ENCODE results near the gene ZNF169. TPM values are rescaled to one million over a fixed set of nuclear protein-coding genes. Genes with fewer than 3 reads are reported as not detected.
"Not testable (repeated sequence)": the region's sequence is repeated elsewhere in the genome, so short reads cannot be mapped to it uniquely, and the experiment has no call there.

ZNF169 gene
- total RNA-seq, 4 donors from 2014 or later: 8.6 to 67.3 (median 26.3) TPM

GRCh38 chr9:94323153-94323798 lies 64.2 kb downstream of the ZNF169 start:
- H3K36me3 ChIP-seq; H3K4me1 ChIP-seq; H3K9me3 ChIP-seq; H3K4me3 ChIP-seq; in situ Hi-C loops (cut with MboI; ENCODE audit: low pct_ligation_motif_present in 1 of 4, low pct_unique_long_range_greater_than_20kb in 1 of 4, low sequenced_read_pairs in 3 of 4); DNase-seq; intact Hi-C loops (cut with DNase I; ENCODE audit: low total_unique reads); H3K27me3 ChIP-seq; H3K27ac ChIP-seq: not testable (repeated sequence)
- whole genome bisulfite sequencing, 2 donors (ENCODE audit: low coverage in 1 of 2): 78% methylated on average over 11 of the region's 18 CpGs; no CpG with 5 or more reads in 1 of the 2 donors

GRCh38 chr9:94325583-94325982 lies 66.5 kb downstream of the ZNF169 start:
- H3K36me3 ChIP-seq; H3K27me3 ChIP-seq; H3K27ac ChIP-seq; H3K4me1 ChIP-seq; H3K9me3 ChIP-seq; in situ Hi-C loops (cut with MboI; ENCODE audit: low pct_ligation_motif_present in 1 of 4, low pct_unique_long_range_greater_than_20kb in 1 of 4, low sequenced_read_pairs in 3 of 4); intact Hi-C loops (cut with DNase I; ENCODE audit: low total_unique reads); H3K4me3 ChIP-seq: not testable (repeated sequence)
- 60% methylated on average over 10 of the region's 16 CpGs; no CpG with 5 or more reads in 1 of the 2 donors for WGBS, 2 donors (ENCODE audit: low coverage in 1 of 2)
- DNase-seq: peak; percentile 14

- H3K9me3 ChIP-seq; H3K36me3 ChIP-seq; H3K27ac ChIP-seq; DNase-seq; in situ Hi-C loops (cut with MboI; ENCODE audit: low pct_ligation_motif_present in 1 of 4, low pct_unique_long_range_greater_than_20kb in 1 of 4, low sequenced_read_pairs in 3 of 4); H3K27me3 ChIP-seq; intact Hi-C loops (cut with DNase I; ENCODE audit: low total_unique reads); H3K4me1 ChIP-seq; H3K4me3 ChIP-seq: not testable (repeated sequence)
- whole genome bisulfite sequencing, 2 donors (ENCODE audit: low coverage in 1 of 2): 70% methylated on average over 1 of the region's 5 CpGs; no CpG with 5 or more reads in 1 of the 2 donors
Measured at GRCh38 chr9:94328544-94328943, 69.4 kb downstream of the ZNF169 start, which contains the start of gene NUTM2F. TSS of gene NUTM2F (minus strand) at chr9:94328644. CDS start at chr9:94328623, 21 bp downstream.

- H3K27me3 ChIP-seq; H3K36me3 ChIP-seq; in situ Hi-C loops (cut with MboI; ENCODE audit: low pct_ligation_motif_present in 1 of 4, low pct_unique_long_range_greater_than_20kb in 1 of 4, low sequenced_read_pairs in 3 of 4); H3K4me1 ChIP-seq; H3K4me3 ChIP-seq; intact Hi-C loops (cut with DNase I; ENCODE audit: low total_unique reads); H3K9me3 ChIP-seq; DNase-seq; H3K27ac ChIP-seq: not testable (repeated sequence)
- 90 to 91% methylated on average over 2 to 4 of the region's 4 CpGs for WGBS, 2 donors (ENCODE audit: low coverage in 1 of 2)
Measured at GRCh38 chr9:94336445-94336844, 77.3 kb downstream of the ZNF169 start.

- H3K9me3 ChIP-seq; H3K36me3 ChIP-seq; H3K27me3 ChIP-seq; H3K27ac ChIP-seq; intact Hi-C loops (cut with DNase I; ENCODE audit: low total_unique reads); H3K4me3 ChIP-seq; DNase-seq; H3K4me1 ChIP-seq; in situ Hi-C loops (cut with MboI; ENCODE audit: low pct_ligation_motif_present in 1 of 4, low pct_unique_long_range_greater_than_20kb in 1 of 4, low sequenced_read_pairs in 3 of 4): not testable (repeated sequence)
- 92% methylated on average over 7 of the region's 7 CpGs; no CpG with 5 or more reads in 1 of the 2 donors for WGBS, 2 donors (ENCODE audit: low coverage in 1 of 2)
Measured at GRCh38 chr9:94338723-94339122, 79.6 kb downstream of the ZNF169 start.

GRCh38 chr9:94339657-94340056 lies 80.6 kb downstream of the ZNF169 start:
- H3K36me3 ChIP-seq; H3K27ac ChIP-seq; H3K27me3 ChIP-seq; H3K4me3 ChIP-seq; H3K9me3 ChIP-seq; H3K4me1 ChIP-seq; in situ Hi-C loops (cut with MboI; ENCODE audit: low pct_ligation_motif_present in 1 of 4, low pct_unique_long_range_greater_than_20kb in 1 of 4, low sequenced_read_pairs in 3 of 4); DNase-seq; intact Hi-C loops (cut with DNase I; ENCODE audit: low total_unique reads): not testable (repeated sequence)
- 89% methylated on average over 6 of the region's 6 CpGs; no CpG with 5 or more reads in 1 of the 2 donors for WGBS, 2 donors (ENCODE audit: low coverage in 1 of 2)

GRCh38 chr9:94340750-94341149 lies 81.7 kb downstream of the ZNF169 start:
- H3K9me3 ChIP-seq; intact Hi-C loops (cut with DNase I; ENCODE audit: low total_unique reads); H3K27me3 ChIP-seq; H3K36me3 ChIP-seq; H3K4me3 ChIP-seq; DNase-seq; H3K4me1 ChIP-seq; in situ Hi-C loops (cut with MboI; ENCODE audit: low pct_ligation_motif_present in 1 of 4, low pct_unique_long_range_greater_than_20kb in 1 of 4, low sequenced_read_pairs in 3 of 4); H3K27ac ChIP-seq: not testable (repeated sequence)
- WGBS, 2 donors (ENCODE audit: low coverage in 1 of 2): 97% methylated on average over 5 of the region's 6 CpGs; no CpG with 5 or more reads in 1 of the 2 donors

GRCh38 chr9:94341703-94342102 lies 82.6 kb downstream of the ZNF169 start:
- H3K36me3 ChIP-seq; H3K4me1 ChIP-seq; H3K4me3 ChIP-seq; H3K9me3 ChIP-seq; H3K27me3 ChIP-seq; H3K27ac ChIP-seq; DNase-seq; in situ Hi-C loops (cut with MboI; ENCODE audit: low pct_ligation_motif_present in 1 of 4, low pct_unique_long_range_greater_than_20kb in 1 of 4, low sequenced_read_pairs in 3 of 4); intact Hi-C loops (cut with DNase I; ENCODE audit: low total_unique reads): not testable (repeated sequence)
- 89% methylated on average over 2 of the region's 2 CpGs; no CpG with 5 or more reads in 1 of the 2 donors for WGBS, 2 donors (ENCODE audit: low coverage in 1 of 2)

- 88 to 93% methylated on average over 5 to 16 of the region's 16 CpGs for WGBS, 2 donors (ENCODE audit: low coverage in 1 of 2)
- intact Hi-C loops (cut with DNase I; ENCODE audit: low total_unique reads); in situ Hi-C loops (cut with MboI; ENCODE audit: low pct_ligation_motif_present in 1 of 4, low pct_unique_long_range_greater_than_20kb in 1 of 4, low sequenced_read_pairs in 3 of 4): not testable (repeated sequence)
Measured at GRCh38 chr9:94347451-94347850, 88.4 kb downstream of the ZNF169 start.

GRCh38 chr9:94348754-94349153 lies 89.7 kb downstream of the ZNF169 start:
- intact Hi-C loops (cut with DNase I; ENCODE audit: low total_unique reads); H3K4me1 ChIP-seq; DNase-seq; H3K27me3 ChIP-seq; H3K36me3 ChIP-seq; in situ Hi-C loops (cut with MboI; ENCODE audit: low pct_ligation_motif_present in 1 of 4, low pct_unique_long_range_greater_than_20kb in 1 of 4, low sequenced_read_pairs in 3 of 4); H3K9me3 ChIP-seq; H3K4me3 ChIP-seq; H3K27ac ChIP-seq: not testable (repeated sequence)
- no CpG with 5 or more reads among the region's 3 CpGs for WGBS, 2 donors (ENCODE audit: low coverage in 1 of 2)

More at GRCh38 chr9:94347451-94347850, 88.4 kb downstream of the ZNF169 start:
- H3K27ac ChIP-seq, H3K27me3 ChIP-seq, H3K4me3 ChIP-seq, DNase-seq, H3K4me1 ChIP-seq, H3K9me3 ChIP-seq, H3K36me3 ChIP-seq: not testable (repeated sequence)
